Neural crest cell (in vitro differentiated cells): ENCODE measurements around the gene RAP2C. TPM values are rescaled to one million over a fixed set of nuclear protein-coding genes. Genes with fewer than 3 reads are reported as not detected.

Source experiments
- DNase-seq: peaks from one replicate; pipeline ENCODE4 v3.0.0; 2021; ENCODE audit warnings: low read depth, mixed read lengths, low spot score
- H3K27ac Mint-ChIP-seq: one replicate; pipeline ENCODE4 v1.8.0; 2021; ENCODE audit warnings: mild to moderate bottlenecking, mixed read lengths; ENCODE audit not compliant: unreplicated experiment
- H3K27me3 Mint-ChIP-seq: 2 replicates; pipeline ENCODE4 v1.8.0; 2021; ENCODE audit warnings: low read depth, mild to moderate bottlenecking, mixed read lengths
- H3K36me3 Mint-ChIP-seq: 2 replicates; pipeline ENCODE4 v1.8.0; 2021; ENCODE audit warnings: low read depth, mild to moderate bottlenecking, mixed read lengths
- H3K4me1 Mint-ChIP-seq: 2 replicates; pipeline ENCODE4 v1.8.0; 2021; ENCODE audit warnings: mixed read lengths
- H3K4me3 Mint-ChIP-seq: one replicate; pipeline ENCODE4 v1.8.0; 2021; ENCODE audit warnings: mild to moderate bottlenecking, mixed read lengths
- H3K9me3 Mint-ChIP-seq: 2 replicates; pipeline ENCODE4 v1.8.0; 2021; ENCODE audit warnings: mixed read lengths
- CTCF ChIP-seq: fragments of 200-600 bp; sonication (generic); conservative IDR thresholded peaks from 2 replicates; pipeline ENCODE4 v1.5.0; 2021; ENCODE audit warnings: antibody characterized with exemption, mild to moderate bottlenecking
- total RNA-seq: library from RNA; stranded (reverse); gene quantifications from 2 replicates; pipeline ENCODE4 v1.2.1, GENCODE V29; 2021

Gene RAP2C
- total RNA-seq, 1 donor from 2014 or later: 48.2 TPM

- no peaks in the 10 kb centered on the region for H3K36me3 Mint-ChIP-seq
- no peak for DNase-seq
- H3K9me3 Mint-ChIP-seq: no peaks in the 10 kb centered on the region
- no peak for TF ChIP-seq CTCF
- peaks cover 11% of the 10 kb centered on the region for H3K4me1 Mint-ChIP-seq
- H3K4me3 Mint-ChIP-seq: no peak overlapping the region
- no peaks in the 10 kb centered on the region for H3K27me3 Mint-ChIP-seq
- no peak overlapping the region for H3K27ac Mint-ChIP-seq
These were observed 31.8 kb downstream of the RAP2C start for GRCh38 chrX:132187451-132187850.

GRCh38 chrX:132184871-132185270 is 34.4 kb downstream of the RAP2C start:
- no peaks in the 10 kb centered on the region for H3K9me3 Mint-ChIP-seq
- peaks cover 11% of the 10 kb centered on the region for H3K4me1 Mint-ChIP-seq
- no peaks in the 10 kb centered on the region for H3K36me3 Mint-ChIP-seq
- DNase-seq: no peak
- no peaks in the 10 kb centered on the region for H3K27me3 Mint-ChIP-seq
- H3K4me3 Mint-ChIP-seq: no peak overlapping the region
- H3K27ac Mint-ChIP-seq: no peak overlapping the region
- no peak for TF ChIP-seq CTCF

GRCh38 chrX:132181364-132181763 is 37.9 kb downstream of the RAP2C start:
- TF ChIP-seq CTCF: no peak
- no peak overlapping the region for H3K27ac Mint-ChIP-seq
- H3K9me3 Mint-ChIP-seq: peaks cover 2% of the 10 kb centered on the region
- no peak overlapping the region for H3K4me3 Mint-ChIP-seq
- H3K27me3 Mint-ChIP-seq: no peaks in the 10 kb centered on the region
- no peak for DNase-seq
- H3K36me3 Mint-ChIP-seq: no peaks in the 10 kb centered on the region
- peaks cover 3% of the 10 kb centered on the region for H3K4me1 Mint-ChIP-seq

- TF ChIP-seq CTCF: no peak
- H3K4me3 Mint-ChIP-seq: no peak overlapping the region
- H3K27me3 Mint-ChIP-seq: no peaks in the 10 kb centered on the region
- H3K36me3 Mint-ChIP-seq: no peaks in the 10 kb centered on the region
- no peak overlapping the region for H3K27ac Mint-ChIP-seq
- DNase-seq: no peak
- H3K9me3 Mint-ChIP-seq: peaks cover 5% of the 10 kb centered on the region
- H3K4me1 Mint-ChIP-seq: peaks cover 3% of the 10 kb centered on the region
These were observed 38.3 kb downstream of the RAP2C start for GRCh38 chrX:132180929-132181328.

- Mint-ChIP-seq H3K27ac (no peak overlapping the region), H3K4me1 (no peaks in the 10 kb centered on the region), H3K4me3 (no peak overlapping the region), H3K9me3 (peaks cover 2% of the 10 kb centered on the region), H3K36me3 (no peaks in the 10 kb centered on the region), H3K27me3 (no peaks in the 10 kb centered on the region)
- no peak for DNase-seq
- no peak for TF ChIP-seq CTCF
These were observed 45.6 kb downstream of the RAP2C start for GRCh38 chrX:132173647-132174046.

GRCh38 chrX:132171881-132172280 is 47.4 kb downstream of the RAP2C start:
- Mint-ChIP-seq H3K4me3 (no peak overlapping the region), H3K4me1 (no peaks in the 10 kb centered on the region), H3K36me3 (peaks cover 3% of the 10 kb centered on the region), H3K9me3 (peaks cover 5% of the 10 kb centered on the region), H3K27ac (no peak overlapping the region), H3K27me3 (no peaks in the 10 kb centered on the region)
- no peak for TF ChIP-seq CTCF
- no peak for DNase-seq
